ENCODE data around the gene ELF5. TPM values are rescaled to one million over a fixed set of nuclear protein-coding genes. Genes with fewer than 3 reads are reported as not detected.

The ELF5 gene
- total RNA-seq, 2 donors from 2014 or later: not detected

Other genes with a start within 250 kb of the ELF5 start
- gene ABTB2, start 155.8 kb downstream of the ELF5 start, total RNA-seq: under 1 TPM; 0.16 to 0.27 TPM
- 10 to 100 TPM; 16.5 to 23.6 TPM for gene CAT, start 74.9 kb downstream of the ELF5 start, total RNA-seq
- not detected for gene EHF, start 107.3 kb upstream of the ELF5 start, total RNA-seq

Measured in activated naive CD4-positive, alpha-beta T cell treated with anti-CD3 and anti-CD28 coated beads, Interleukin-2, amount 50 U/mL, for 72 hours (primary cell).